HUES6 (cell line): Measurements from ENCODE around the gene FAM181A.

ENCODE experiments used
- H3K27ac ChIP-seq: 2 replicates; pipeline ENCODE4 v1.7.0; 2013; ENCODE audit warnings: low read depth, mild to moderate bottlenecking, low read length, inconsistent platforms
- H3K27me3 ChIP-seq: 2 replicates; pipeline ENCODE4 v1.6.1; 2013; ENCODE audit warnings: low read length; ENCODE audit not compliant: control insufficient read depth, insufficient read depth
- H3K36me3 ChIP-seq: 2 replicates; pipeline ENCODE4 v1.6.1; 2013; ENCODE audit warnings: low read length; ENCODE audit not compliant: control insufficient read depth, insufficient read depth
- H3K4me1 ChIP-seq: 2 replicates; pipeline ENCODE4 v1.6.1; 2013; ENCODE audit warnings: low read length; ENCODE audit not compliant: control insufficient read depth, insufficient read depth
- H3K4me3 ChIP-seq: 2 replicates; pipeline ENCODE4 v1.5.1; 2013; ENCODE audit warnings: low read depth, low read length
- H3K9ac ChIP-seq: one replicate; pipeline ENCODE4 v1.6.1; 2013; ENCODE audit warnings: mild to moderate bottlenecking, low read length
- H3K9me3 ChIP-seq: 2 replicates; pipeline ENCODE4 v1.6.1; 2013; ENCODE audit warnings: low read depth, low read length; ENCODE audit not compliant: control insufficient read depth, insufficient read depth

FAM181A gene

DNA sequence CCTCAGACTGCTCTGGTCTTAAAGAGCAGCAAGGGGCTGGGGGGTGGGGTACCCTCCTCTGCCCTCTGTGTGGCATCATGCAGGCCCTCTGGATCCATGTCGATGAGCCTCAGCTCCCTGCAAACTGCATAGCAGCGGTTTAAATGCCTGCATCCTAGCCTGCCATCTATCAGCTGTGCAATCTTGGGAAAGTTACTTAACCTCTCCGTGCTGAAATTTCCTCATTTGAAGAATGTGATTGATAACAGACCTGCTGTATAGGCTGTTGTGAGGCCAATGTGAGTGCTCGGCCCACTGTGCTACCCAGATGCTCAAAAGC, 3.8 kb downstream of the FAM181A start:
- H3K9me3 ChIP-seq: no peaks in the 10 kb centered on the region
- H3K36me3 ChIP-seq: no peaks in the 10 kb centered on the region
- no peak overlapping the region for H3K9ac ChIP-seq
- H3K4me3 ChIP-seq: no peak overlapping the region
- H3K4me1 ChIP-seq: no peaks in the 10 kb centered on the region
- H3K27me3 ChIP-seq: peaks cover 2% of the 10 kb centered on the region; the same call in 1 of the 2 replicates
- H3K27ac ChIP-seq: no peak overlapping the region

DNA sequence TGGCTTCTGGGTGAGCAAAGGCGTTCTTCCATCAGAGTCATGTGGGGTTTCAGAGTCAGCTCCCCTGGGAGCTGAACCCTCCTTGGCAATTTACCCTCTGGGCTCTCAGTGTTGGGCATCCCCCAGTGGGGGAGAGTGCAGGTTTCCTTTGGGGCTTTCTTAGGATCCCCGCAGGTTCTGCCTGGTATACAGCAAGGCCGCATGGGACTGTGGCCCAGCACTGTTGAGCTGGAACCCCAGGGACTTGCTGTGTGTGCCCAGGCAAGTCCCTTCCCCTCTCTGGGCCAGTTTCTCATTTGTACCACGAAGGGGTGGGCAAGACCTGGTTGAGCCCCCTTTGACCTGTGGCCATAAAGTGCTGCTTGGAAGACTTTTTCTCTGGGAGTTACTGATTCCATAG, 5.5 kb downstream of the FAM181A start:
- no peaks in the 10 kb centered on the region for H3K4me1 ChIP-seq
- H3K27me3 ChIP-seq: peaks cover 11% of the 10 kb centered on the region
- H3K36me3 ChIP-seq: no peaks in the 10 kb centered on the region

DNA sequence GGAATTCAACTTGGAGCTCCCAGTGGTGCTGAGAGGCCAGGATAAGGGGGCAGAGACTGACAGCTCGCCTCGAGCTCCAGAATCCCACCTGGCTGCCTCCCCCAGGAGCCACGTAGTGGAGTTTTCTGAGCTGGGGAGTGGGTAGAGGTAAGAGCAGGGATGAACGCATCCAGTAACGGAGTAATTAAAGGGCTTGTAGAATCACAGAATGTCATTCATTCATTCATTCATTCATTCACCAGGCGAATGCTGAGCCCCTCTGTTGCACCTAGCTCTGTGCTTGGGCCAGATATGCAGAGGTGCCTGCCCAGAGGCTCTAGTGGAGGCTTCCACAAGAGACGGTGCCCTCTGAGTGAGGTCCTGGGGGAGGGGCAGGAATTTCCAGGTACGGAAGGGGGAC, 8.1 kb downstream of the FAM181A start:
- Histone ChIP-seq H3K4me1 (no peaks in the 10 kb centered on the region), H3K9ac (no peak overlapping the region), H3K27me3 (peaks cover 34% of the 10 kb centered on the region), H3K27ac (no peak overlapping the region), H3K4me3 (no peak overlapping the region), H3K9me3 (no peaks in the 10 kb centered on the region), H3K36me3 (no peaks in the 10 kb centered on the region)

More for the DNA sequence above, 5.5 kb downstream of the FAM181A start:
- H3K27ac ChIP-seq: no peak overlapping the region
- H3K9me3 ChIP-seq: no peaks in the 10 kb centered on the region
- H3K9ac ChIP-seq: no peak overlapping the region
- H3K4me3 ChIP-seq: no peak overlapping the region

DNA sequence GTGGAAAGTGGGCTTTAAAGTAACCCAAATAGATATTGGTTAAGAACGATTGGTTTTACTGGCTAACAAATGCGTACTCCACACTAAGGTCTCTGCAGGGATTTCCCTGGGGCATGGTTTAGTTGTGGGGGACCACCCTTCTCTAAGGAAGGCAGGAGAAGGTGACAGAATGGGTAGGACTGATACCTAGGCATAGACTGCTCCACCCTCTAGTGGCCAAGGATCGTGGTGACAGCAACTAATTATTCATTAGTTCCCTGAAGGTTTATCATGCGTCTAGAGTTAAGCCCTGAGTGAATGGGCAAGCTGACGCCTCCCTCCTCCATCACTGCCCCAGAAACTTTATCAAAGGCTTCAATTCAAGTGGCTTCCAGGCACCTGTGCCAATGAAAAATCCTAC, 9.1 kb downstream of the FAM181A start:
- peaks cover 37% of the 10 kb centered on the region for H3K27me3 ChIP-seq
- H3K9me3 ChIP-seq: no peaks in the 10 kb centered on the region
- no peak overlapping the region for H3K27ac ChIP-seq
- peaks cover under 1% of the 10 kb centered on the region; the same call in 1 of the 2 replicates for H3K4me1 ChIP-seq
- H3K36me3 ChIP-seq: no peaks in the 10 kb centered on the region
- H3K9ac ChIP-seq: no peak overlapping the region
- H3K4me3 ChIP-seq: no peak overlapping the region

DNA sequence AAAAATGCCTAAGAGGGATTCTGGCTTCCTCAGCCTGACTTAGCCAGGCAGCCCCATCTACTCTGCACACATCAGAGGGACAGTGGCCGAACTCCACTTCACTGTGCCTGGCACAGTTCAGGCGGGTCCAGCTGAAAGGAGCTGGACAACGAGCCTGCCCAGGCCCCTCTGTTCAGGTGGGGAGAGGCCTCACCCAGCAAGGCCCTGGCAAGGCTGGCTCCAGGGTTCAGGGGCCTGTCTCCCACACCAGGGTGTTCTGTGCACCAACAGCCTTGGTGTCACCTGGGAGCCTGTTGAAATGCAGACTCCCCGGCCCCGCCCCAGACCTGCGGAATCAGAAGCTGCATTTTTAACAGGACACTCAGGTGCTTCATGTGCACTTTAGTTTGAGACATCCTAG, 9.8 kb downstream of the FAM181A start:
- Histone ChIP-seq H3K4me1 (peaks cover 7% of the 10 kb centered on the region), H3K27ac (no peak overlapping the region), H3K9me3 (no peaks in the 10 kb centered on the region), H3K4me3 (no peak overlapping the region), H3K9ac (no peak overlapping the region), H3K36me3 (no peaks in the 10 kb centered on the region), H3K27me3 (peaks cover 37% of the 10 kb centered on the region)

DNA sequence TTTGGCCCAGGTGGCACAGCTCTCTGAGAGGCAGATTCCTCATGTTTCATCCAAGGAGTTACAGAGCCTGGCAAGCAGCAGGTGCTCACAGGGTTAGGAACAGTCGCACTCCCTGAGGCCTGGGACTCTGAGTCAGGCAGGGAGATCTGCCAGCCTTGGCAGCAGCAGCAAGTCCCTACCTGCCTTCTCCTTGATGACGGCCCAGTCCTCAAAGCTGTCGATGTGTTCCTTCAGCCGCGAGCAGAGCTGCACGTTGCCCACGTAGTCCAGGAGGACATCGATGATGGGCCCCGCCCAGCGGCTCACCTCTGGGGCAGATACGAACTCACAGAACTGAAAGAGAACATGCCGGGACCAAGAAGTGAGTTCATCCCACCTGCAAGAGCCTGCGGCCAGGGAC, 10.4 kb downstream of the FAM181A start:
- Histone ChIP-seq H3K27me3 (peaks cover 37% of the 10 kb centered on the region), H3K9ac (no peak overlapping the region), H3K4me1 (peaks cover 8% of the 10 kb centered on the region), H3K4me3 (no peak overlapping the region), H3K36me3 (no peaks in the 10 kb centered on the region), H3K27ac (no peak overlapping the region), H3K9me3 (no peaks in the 10 kb centered on the region)

DNA sequence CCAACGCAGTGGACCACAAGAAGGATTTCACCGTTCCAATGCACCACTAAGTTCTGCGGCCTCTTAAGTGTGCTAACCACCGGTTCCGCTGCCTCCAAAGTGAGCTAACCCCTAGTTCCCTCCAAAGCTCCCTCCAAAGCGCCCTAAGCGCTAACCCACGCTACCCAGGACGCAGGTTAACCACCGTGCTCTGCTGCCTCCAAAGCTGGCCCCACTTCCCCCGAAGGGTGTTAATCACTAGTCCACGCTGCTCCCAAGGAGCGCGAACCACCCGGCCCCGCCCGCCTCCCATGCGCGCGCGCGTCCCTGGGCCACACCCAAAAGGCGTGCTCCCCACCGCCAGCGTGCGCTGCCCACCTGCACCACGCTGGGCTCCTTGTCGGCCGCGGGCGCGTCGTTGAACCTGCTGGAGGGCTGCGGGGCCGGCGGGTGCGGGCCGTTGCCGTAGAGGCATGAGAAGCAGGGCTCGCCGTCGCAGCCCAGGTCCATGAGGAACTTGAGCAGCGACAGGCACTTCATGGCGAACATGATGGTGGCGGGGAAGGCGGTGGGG, 11.7 kb downstream of the FAM181A start:
- peaks cover 37% of the 10 kb centered on the region for H3K27me3 ChIP-seq
- H3K27ac ChIP-seq: no peak overlapping the region
- H3K4me3 ChIP-seq: peak overlapping the region; percentile 50
- H3K4me1 ChIP-seq: peaks cover 8% of the 10 kb centered on the region
- no peak overlapping the region for H3K9ac ChIP-seq
- H3K9me3 ChIP-seq: no peaks in the 10 kb centered on the region
- no peaks in the 10 kb centered on the region for H3K36me3 ChIP-seq

DNA sequence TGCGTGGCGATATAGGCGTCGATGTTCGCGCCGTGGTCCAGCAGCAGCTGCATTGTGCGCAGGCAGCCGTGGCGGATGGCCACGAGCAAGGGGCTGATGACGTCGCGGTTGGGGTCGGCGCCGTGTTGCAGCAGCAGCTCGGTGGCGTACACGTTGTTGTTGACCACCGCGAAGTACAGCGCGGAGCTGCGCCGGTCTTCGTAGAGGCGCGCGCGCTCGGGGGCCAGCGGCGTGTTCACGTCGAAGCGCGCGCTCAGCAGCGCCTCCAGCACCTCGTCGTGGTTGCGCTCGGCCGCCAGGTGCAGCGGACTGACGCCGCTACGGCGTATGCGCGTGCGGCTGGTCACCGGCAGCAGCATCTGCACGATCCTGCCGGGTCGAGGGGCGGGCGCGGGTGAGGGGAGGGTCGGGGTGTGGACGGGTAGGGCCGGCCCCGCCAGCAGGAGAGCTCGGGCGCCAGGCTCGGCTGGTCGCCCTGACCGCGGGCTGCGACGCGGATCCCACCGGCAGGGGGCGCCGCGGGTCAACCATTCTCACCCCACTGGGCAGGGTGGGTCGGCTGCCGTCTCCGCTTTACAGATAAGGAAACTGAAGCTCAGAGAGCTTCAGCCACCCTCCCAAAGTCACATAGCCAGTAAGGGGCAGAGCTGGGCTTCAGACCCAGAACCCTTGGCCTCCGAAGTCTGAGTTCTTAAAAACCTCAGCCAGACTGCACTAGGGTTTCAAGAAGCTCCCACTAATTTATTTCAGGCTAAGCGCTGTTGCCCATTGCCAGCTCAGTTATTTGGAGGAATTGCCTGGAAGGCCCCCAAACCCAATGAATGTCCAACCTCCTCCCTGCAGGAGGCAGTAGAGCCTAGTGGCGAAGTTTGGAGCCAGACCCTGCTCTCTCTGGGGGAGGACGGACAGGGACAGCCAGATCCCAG, 12.4 kb downstream of the FAM181A start:
- Histone ChIP-seq H3K27ac (no peak overlapping the region), H3K4me3 (peak overlapping the region; percentile 50)

DNA sequence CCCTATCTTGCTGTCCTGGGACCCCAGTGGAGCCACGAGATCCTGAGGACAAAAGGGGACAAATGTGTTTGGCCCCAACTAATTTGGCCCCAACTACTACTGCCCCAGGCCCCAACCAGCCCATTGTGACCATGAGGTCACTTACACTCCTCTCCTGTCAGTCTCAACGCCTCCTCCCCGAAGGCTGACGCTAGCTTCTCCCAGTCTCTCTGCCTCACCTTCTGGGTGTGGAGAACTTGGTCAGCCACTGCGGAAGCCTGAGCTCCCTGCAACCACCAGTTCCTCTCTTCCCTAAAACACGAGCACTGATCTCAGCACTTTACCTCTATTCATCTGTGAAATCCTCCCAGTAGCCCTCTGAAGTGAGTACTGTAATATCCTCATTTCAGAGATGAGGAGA, 13.3 kb downstream of the FAM181A start:
- Histone ChIP-seq H3K9ac (no peak overlapping the region), H3K36me3 (no peaks in the 10 kb centered on the region), H3K27ac (no peak overlapping the region), H3K4me3 (no peak overlapping the region), H3K9me3 (no peaks in the 10 kb centered on the region), H3K4me1 (peaks cover 8% of the 10 kb centered on the region), H3K27me3 (peaks cover 37% of the 10 kb centered on the region)

More for the DNA sequence above, 12.4 kb downstream of the FAM181A start:
- Histone ChIP-seq H3K4me1 (peaks cover 8% of the 10 kb centered on the region), H3K9ac (no peak overlapping the region), H3K9me3 (no peaks in the 10 kb centered on the region), H3K36me3 (no peaks in the 10 kb centered on the region), H3K27me3 (peaks cover 37% of the 10 kb centered on the region)

DNA sequence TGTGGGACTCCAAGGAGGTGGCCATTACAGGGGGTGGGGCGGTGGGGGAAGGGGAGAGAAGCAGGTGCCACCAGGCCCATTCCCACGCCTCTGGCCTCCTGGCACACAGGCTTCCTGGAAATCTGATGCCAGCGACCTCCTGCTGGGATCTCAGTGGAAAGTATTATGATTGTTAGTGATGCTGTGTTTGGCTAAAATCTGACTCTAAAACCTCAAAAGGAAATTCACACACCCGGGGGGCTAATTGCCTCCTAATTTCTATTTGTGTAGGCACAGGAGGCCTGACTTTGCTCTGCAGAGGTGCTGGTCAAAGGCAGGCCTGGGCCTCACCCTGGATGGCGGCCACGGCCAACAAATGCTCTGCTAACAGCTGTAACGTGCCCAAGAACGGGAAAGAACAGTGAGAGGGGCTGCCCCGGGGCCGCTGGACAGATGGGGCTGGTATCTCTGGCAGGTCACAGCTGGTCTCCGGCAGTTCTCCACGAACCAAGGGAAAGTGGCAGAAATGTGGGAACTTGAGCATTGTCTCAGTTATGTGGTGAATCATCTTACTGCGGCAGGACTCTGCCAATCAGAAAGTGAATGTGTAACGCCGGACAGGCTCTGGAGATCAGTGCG, 14.3 kb downstream of the FAM181A start:
- Histone ChIP-seq H3K27me3 (peaks cover 35% of the 10 kb centered on the region), H3K36me3 (no peaks in the 10 kb centered on the region), H3K9ac (no peak overlapping the region), H3K9me3 (no peaks in the 10 kb centered on the region), H3K27ac (no peak overlapping the region), H3K4me3 (no peak overlapping the region), H3K4me1 (peaks cover 11% of the 10 kb centered on the region)

DNA sequence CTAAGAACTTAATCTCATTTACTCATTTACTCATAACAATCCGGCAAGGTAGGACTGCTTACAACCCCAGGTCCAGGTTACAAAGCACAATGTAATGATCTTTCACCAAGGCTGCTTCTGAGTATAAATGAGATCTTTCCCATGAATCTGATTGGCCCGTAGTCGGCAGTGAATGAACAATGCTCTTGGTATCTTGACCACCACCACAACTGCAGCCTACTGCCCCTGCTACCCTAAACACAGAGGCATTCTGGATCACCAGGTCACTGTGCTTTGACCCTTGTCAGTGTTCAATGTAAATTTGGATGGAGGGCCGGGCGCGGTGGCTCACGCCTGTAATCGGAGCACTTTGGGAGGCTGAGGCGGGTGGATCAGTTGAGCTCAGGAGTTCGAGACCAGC, 15.9 kb downstream of the FAM181A start:
- H3K4me3 ChIP-seq: no peak overlapping the region
- H3K4me1 ChIP-seq: peaks cover 13% of the 10 kb centered on the region
- no peaks in the 10 kb centered on the region for H3K36me3 ChIP-seq
- H3K27ac ChIP-seq: no peak overlapping the region
- H3K27me3 ChIP-seq: peaks cover 22% of the 10 kb centered on the region
- H3K9ac ChIP-seq: no peak overlapping the region
- no peaks in the 10 kb centered on the region for H3K9me3 ChIP-seq
